Stimulated activated CD8-positive, alpha-beta memory T cell treated with anti-CD3 and anti-CD28 coated beads, Interleukin-4, amount 100 ng/mL, for 4 hours (primary cell): ENCODE measurements around the gene SRPK2.

Experiments
- DNase-seq, 2 donors: peaks; one replicate each; pipeline ENCODE4 v3.0.0-alpha.2; 2020; ENCODE audit warnings: low read depth in 2 of 2, low spot score in 1 of 2

SRPK2 gene

DNA sequence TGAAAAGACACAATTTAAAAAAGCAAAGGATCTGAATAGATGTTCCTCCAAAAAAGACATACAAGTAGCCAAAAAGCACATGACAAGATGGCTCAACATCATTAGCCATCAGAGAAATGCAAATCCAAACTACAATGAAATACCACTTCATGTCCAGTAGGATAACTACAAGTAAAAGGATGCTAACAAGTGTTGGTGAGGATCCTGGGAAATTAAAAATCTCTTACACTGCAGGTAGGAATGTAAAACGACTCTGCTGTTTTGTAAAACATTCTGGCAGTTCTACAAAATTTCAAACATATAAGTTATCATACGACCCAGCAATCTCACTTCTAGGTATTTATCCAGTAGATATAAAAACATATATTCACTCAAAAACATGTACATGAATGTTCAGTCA lies 161.3 kb downstream of the SRPK2 start:
- DNase-seq = no peak

DNA sequence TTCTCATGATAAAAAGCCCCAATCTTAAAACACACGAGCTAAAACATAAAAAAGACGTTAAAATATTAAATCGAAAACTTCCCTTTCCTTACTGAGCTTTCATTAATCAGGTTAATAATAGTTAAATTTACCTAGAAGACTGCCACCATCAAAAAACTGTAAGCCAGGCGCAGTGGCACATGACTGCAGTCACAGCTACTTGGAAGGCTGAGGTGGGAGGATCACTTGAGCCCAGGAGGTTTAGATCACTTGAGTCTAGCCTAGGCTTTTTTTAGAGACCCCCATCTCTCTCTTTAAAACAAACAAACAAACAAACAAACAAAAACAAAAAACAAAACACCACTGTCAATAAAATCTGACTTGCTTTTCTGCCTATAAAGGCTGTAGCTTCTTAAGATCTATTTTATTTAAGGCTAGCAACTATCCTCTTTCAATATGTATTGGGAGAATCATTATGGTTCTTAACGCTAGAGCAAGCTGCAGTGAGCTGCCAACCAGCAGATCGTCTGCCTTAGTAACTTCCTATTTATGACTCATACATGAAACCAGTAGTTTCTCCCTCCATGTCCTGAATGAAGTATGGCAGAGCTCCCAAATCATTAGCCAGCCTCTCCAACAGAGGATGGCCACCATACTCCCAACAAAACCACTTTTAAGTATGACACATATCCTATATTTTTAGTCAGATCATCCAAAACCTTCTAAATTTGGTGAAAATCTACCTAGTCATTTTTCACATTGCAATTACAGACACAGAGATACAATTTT lies 163.7 kb downstream of the SRPK2 start:
- no peak for DNase-seq

DNA sequence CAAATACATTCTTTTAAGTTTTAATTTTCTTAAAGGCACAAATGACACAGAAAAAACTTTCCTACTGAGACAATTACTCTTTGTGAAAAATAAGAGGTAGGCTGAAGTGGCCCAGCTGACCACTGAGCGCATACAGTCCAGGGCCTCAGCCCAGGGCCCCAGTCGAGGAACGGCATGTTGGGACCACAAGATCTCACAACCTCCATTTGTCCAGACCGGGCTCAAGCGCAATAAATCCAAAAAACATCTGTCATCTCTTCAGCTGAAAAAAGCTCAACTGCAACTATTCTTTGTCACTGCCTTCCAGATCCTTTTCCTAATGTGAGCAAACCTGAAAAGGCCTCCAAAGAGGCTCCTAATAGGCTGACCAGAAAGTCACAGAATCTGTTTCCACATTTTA lies 165.8 kb downstream of the SRPK2 start:
- no peak for DNase-seq

DNA sequence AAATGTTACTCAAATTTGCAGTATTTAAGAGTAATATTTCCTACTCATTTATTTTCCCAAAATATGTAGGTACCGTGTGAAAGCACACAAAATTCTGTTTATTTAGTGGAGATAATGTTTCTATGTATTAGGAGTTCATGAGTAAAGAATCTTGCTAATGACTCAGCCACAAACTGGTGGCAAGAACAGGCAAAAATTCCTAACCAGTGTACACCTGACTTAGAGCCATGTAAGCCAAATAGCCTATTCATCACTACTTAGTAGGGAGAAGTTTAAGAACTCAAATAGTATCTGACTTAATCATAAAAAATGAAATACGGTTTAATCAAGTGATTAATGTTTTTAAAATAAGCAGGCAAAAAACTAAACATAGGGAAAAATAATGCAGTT lies 169.0 kb downstream of the SRPK2 start:
- DNase-seq = no peak

DNA sequence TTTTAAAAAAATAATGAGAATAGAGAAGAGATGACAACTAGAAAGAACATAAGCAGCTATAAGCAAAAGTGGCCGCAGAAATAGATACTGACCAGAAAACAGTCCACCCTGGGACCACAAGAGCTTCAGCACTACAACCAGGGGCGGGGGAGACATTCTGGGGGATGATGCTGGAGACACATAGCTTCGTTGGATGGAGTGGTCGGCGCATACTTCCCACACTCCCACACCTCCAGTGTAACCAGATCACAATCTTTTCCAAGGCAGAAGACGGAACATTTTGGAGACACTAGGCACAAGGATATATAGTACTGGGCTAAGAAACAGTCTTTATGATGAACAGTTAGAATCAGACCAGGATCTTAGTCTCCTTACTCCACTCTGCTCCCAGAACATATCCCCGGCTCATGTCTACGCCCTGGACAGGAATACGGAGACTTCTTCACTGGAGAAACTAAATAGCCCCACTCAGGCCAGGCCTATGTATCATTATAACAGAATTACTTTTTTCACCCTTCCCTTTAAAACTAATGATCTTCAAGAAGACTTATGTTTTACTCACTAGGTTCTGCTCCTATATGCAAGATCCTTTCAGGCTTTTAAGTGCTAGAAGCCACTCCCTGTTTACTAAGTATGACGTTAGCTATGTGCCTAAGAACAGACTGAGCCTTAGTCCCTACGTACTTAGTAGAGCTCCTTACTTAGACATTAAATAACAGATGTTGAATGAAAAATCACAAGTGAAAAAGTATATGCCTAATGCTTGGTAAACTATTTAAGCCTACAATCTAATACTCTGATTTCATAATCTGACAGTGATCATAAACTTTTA lies 169.6 kb downstream of the SRPK2 start:
- DNase-seq = no peak

DNA sequence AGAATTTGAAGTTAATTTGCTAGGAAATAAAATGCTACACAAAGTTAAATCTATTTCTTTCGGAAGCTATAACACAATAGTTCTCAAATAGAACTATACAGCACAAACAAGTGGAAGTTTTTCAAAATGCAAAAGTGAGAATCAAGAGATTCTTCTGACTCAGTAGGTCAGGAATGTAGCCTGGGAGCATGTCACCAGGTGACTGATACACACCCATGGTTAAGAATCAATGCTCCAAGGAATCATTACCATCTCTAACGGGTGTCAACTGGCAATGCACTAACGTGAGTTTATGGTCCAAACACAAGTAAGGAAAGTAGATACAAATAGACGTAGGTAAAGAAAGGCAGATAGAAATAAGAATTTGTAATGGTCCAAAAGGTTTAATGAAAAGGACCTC lies 170.5 kb downstream of the SRPK2 start:
- DNase-seq = no peak

DNA sequence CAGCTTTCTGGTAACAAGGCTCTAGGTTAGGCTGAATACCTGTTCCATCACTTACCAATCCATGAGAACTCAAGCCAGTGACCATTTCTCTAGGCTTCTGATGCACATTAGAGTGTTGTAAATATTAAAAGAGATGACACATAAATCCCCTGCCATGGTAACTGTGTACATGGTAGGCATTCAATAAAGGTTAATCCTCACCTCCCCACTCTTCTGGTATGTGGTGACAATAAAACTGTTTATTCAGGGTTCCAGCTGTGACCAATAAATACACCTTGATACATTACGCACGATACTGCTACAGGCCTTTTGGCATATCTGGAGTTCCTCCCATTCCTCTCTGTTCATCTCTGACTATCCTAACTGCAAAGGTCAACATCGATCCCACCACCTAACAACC lies 171.9 kb downstream of the SRPK2 start:
- no peak for DNase-seq

DNA sequence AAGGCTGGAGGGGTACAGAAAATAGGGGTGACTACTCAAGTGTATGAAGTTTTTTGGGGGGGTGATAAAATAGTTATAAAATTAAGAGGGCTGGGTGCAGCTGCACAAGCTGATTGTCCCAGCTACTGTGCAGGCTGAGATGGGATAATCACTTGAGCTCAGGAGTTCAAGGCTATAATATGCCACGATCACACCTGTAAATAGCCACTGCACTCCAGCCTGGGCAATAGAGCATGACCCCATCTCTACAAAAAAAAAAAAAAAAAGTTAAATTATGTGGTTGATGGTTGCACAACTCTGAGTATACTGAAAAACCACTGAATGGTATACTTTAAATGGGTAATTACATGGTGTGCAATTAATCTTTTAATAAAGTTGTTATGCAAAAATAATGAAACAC lies 172.9 kb downstream of the SRPK2 start:
- DNase-seq = no peak

DNA sequence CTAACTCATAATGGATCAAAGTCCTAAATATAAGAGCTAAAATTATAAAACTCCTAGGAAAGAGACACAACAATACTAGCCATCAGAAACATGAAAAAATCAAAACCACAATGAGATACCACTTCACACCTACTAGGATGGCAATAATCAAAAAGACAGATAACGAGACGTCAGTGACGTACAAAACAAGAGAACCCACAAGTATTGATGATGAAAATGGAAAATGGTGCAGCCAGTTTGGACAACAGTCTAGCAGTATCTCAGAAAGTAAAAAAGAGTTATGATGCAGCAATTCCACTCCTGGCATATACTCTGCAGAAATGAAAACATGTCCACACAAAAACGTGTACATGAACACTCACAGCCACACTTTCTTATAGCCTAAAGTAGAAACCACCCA lies 173.5 kb downstream of the SRPK2 start:
- no peak for DNase-seq

DNA sequence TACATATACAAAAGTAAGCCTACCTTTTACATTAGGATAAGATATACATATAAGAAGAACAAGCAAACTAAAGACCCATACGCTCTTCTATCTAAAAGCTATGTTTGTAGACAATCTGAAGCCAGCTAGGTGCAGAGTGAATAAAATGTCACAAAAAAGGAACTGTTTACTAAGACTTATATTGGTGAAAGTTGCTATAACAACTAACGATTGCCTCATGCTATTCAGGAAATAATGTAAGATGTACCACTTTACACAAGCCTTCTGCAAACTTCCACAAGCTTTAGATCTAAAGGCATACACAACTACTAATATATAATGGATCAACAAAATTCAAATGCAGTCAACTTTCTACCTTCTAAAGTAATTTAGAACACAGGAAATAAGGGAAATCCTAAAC lies 175.1 kb downstream of the SRPK2 start:
- DNase-seq = no peak

DNA sequence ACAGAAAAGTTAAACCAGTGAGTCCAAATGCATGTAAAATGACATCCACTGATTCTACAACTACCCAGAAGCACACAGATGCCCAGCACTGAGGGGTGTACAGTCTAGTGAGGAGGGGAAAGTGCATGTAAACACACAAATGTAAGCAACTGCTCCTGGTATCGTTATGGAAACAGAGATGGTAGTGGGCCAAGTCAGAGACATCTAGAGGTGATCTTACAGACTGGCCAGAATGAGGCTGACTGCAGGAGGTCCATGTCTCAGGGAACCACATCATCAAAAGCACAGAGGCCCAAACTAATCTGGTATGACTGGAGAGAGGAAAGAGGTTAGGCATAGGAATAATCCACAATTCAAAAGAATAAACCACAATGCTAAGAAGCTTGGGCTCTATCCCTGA lies 176.5 kb downstream of the SRPK2 start:
- no peak for DNase-seq

DNA sequence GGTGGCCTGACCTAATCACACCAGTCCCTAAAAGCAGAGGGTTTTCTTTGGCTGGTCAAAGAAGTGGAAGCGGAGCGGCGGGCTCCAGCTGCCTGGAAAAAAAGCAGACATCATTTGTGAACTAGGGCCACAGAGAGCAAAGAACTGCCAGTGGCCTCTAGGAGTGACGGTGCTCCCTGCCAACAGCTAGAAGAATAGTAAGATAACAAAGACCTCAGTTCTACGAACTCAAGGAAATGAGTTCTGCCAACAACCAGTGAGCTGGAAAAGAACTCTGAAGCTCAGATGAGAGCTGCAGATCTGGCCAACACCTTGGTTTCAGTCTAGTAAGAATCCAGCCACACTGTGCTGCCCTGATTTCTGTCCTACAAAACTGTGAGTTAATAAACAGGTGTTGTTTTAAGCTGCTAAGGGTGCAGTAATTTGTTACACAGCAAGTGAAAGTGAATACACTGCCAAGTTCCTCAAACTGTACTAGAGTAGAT lies 178.0 kb downstream of the SRPK2 start:
- DNase-seq = no peak

DNA sequence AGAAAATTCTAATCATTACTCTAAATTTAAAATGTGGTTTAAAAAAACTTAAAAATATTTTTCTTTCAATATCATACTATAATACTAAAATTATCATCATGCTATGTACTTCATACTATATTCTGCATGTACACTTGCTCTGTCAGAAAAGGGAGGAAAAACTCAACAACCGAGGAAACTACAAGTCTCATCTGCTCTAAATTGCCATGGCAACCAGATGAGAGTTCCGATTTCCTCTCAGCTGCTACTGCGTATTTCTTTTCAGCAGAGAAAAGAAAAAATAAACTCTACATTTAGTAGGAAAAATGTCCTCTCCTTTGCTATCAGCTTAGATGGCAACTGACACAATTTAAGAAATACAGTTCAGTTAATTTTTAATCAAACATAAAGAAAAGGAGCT lies 178.9 kb downstream of the SRPK2 start:
- DNase-seq = no peak

DNA sequence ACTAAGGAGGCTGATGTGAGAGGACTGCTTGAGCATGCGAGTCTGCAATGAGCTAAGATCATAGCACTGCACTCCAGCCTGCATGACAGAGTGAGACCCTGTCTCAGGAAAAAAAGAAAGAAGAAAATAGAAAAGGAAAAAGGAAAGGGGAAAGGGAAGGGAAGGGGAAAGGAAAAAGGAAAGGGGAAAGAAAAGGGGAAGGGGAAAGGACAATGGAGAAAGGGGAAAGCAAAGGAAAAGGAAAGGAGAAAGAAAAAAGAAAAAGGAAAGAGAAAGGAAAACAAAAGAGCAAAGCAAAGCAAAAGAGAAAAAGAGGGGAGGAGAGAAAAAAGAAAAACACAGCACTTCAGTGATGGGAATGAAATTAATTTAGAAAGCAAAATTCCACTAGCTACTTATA lies 179.3 kb downstream of the SRPK2 start:
- no peak for DNase-seq

DNA sequence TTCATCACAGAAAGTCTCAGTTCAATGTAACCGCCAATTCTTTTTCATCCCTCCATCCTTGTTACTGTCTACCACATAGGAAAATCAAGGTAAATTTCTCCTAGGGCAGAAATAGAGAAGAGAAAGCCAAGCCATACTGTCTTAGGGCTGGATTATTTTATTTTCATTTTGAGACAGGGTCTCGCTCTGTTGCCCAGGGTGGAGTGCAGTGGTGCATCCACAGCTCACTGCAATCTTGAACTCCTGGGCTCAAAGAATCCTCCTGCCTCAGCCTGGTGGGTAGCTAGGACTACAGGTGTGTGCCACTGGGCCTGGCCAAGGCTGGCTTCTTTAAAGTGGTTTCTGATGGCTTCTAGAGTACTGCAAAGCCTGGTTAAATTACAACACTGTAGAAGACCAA lies 181.7 kb downstream of the SRPK2 start:
- no peak for DNase-seq

DNA sequence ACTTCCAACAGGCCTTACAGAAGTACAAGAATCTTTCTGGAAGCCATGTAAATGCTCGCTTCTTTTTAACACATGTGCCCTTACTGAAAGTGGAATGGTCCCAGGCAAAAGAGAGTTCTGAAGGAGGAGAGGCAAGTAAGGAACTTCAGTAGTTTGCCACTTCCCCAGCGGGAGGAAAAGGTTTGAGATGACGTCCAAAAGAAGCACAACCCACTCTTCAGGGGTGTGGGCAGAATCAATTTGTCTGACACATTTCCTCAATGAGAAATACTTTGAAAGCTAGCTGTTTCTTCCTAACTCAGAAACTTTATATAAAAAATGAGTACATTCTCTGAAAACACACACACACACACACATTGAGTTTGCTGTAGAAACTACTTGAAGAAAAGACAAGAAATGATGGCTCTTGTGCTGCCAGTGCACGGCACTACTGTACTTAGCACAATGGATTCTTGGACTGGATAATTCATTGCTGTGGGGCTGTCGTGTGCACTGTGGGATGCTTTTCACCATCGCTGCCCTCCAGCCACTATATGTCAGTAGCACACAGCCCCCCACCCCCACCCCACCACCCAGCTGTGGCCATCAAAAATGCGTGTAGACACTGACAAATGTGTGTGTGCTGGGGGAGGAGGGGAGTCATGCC lies 183.0 kb downstream of the SRPK2 start:
- no peak for DNase-seq

DNA sequence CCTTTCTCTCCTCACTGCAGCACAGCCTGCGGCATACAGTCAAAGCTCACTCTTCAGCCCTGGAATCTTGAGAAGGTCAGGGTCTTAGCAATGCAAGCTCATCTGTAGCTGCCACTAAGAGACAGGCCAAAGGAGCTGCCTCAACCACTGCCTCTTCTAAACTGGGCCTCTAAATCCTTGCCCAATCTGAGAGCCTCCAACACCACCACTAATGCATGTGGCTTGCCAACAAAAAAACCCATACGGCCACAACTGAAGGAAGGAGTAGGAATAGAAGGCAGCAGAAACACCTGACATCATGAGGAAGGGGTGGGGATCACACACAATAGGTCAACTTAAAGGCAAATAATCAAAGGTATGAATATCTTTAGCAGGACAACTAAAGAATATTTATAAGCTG lies 183.8 kb downstream of the SRPK2 start:
- DNase-seq = no peak

DNA sequence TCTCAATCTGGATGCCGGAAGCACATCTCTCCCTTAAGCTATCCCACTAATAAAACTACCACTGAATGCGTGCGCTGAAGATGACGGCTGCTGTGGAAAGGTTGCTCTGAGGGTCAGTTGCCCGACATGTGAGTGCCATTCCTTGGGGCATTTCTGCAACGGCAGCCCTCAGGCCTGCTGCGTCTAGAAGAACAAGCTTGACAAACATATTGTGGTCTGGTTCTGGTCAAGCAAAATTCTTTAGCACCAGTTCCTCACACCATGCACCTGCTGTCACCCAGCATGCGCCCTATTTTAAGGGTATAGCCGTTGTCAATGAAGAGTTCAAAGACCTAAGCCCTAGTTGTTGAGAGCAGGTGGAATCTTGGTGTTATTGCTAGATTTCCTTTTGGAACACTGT lies 184.2 kb downstream of the SRPK2 start:
- DNase-seq = no peak

DNA sequence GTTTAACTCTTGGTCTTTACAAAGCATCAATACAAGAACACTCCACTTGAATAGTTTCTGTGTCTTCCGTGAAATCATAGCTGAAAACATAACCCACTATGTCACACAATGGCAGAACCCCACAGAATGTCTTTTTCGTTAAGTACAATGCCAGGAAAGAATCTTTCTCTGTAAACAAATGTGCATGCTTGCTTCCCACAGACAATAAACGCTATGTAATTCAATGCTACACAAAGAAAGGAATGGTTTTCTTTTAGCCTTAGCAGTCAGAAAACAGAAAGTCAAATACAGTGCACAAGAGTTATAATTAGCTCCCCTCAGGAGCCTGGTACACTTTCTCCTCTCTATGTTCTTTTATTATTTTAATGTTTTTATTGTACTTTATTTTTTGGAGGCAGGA lies 186.1 kb downstream of the SRPK2 start:
- no peak for DNase-seq

DNA sequence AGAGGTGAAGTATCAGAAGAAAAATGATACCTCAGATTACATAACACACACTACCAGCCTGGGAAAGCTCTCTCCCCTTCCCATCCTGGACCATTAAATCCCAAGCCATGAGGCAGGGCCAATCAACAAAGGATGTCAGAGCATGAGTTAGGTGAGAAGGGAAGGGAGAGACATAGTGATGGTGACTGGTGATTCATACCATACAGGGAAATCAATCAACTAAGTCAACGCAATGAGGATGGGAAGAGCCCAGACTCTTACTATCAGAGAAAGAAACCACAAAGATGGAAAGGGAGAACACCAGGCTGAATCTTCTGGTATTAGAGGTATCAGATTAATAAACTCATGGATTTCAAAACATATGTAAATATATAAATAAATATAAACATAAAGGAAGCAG lies 189.3 kb downstream of the SRPK2 start:
- DNase-seq = no peak

DNA sequence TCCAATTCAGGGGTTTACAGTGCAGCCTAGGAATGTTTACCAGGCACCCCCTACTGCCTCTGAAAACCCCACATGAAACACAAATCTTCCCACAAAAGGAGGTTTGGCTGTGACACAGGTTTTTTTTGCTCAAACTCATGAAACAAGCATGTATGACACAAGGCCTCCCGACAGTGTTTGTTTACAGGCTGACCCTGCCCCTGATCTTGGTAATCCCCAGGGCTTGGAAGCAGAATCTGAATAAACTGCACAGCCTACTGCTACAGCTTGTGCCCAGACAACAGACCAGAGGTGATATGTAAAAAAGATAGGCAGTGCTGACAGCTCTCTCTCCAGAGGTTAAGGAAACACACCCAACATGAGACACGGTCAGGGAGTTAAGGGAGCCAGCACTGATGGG lies 190.5 kb downstream of the SRPK2 start:
- no peak for DNase-seq

DNA sequence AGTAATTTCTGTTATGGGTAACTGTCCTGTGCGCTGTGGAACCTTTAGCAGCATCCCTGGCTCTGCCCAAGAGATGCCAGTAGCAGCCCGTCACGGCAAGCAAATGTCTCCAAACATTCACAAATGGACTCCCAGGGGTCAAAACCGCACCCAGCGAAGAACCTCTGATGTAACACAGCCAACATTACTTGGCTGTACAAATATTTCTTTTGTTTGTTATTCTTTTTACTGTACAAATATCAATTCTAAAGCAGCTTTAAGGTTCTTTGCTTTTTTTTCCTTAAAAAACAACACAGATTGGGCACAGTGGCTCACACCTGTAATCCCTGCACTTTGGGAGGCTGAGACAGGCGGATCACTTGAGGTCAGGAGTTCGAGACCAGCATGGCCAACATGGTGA lies 192.2 kb downstream of the SRPK2 start:
- no peak for DNase-seq
